GM12801 (cell line): ENCODE data around the gene PFN3.

ENCODE experiments used
- TF ChIP-seq, protein P1 (sequence below): IDR thresholded peaks from one replicate; pipeline ENCODE4 v1.5.1; 2011; ENCODE audit warnings: control low read depth; ENCODE audit not compliant: insufficient read length; ENCODE audit errors: extremely low read depth

PFN3 gene

DNA sequence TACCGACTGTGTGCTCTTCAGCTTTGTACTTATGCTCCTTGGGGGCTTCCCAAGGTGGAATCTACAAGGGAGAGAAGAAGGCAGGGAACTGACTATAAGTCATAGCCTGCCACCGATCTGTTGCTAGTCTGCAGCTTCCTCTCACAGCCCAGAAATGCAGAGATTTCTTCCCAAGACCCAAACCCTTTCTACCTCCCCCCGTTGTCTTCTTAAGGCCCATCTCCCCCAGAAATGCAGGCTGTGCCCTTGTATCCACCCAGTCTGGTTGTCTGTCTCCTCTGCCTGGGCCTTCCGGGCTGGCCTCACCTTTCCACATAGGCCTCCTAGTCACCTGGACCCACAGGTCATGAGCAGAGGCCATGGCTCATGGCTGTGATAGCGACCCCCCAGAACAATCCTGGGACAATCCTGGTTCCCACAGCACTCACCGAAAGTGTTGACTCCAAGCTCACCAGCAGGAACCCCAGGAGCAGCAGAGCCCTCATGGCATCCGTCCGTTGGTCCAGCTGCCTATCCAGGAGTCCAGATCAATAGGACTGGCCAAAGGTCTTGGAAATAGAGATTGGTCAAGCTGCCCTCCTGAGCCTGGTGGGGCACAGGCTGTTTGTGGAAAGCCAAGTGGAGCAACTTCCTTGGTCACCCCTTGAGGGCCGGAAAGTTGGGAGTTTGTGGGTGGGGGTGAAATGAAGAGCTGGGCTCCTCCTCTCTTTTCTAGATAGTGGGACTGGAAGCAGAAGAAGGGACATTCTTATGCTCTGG, 8.8 kb upstream of the PFN3 start, which contains the start of gene F12:
Gene F12, minus strand, starts transcription at position 522 of the 759 bp plus-strand sequence. Its CDS starts 37 bp downstream, at position 485.
- TF ChIP-seq, protein P1, sequence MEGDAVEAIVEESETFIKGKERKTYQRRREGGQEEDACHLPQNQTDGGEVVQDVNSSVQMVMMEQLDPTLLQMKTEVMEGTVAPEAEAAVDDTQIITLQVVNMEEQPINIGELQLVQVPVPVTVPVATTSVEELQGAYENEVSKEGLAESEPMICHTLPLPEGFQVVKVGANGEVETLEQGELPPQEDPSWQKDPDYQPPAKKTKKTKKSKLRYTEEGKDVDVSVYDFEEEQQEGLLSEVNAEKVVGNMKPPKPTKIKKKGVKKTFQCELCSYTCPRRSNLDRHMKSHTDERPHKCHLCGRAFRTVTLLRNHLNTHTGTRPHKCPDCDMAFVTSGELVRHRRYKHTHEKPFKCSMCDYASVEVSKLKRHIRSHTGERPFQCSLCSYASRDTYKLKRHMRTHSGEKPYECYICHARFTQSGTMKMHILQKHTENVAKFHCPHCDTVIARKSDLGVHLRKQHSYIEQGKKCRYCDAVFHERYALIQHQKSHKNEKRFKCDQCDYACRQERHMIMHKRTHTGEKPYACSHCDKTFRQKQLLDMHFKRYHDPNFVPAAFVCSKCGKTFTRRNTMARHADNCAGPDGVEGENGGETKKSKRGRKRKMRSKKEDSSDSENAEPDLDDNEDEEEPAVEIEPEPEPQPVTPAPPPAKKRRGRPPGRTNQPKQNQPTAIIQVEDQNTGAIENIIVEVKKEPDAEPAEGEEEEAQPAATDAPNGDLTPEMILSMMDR: no peak

DNA sequence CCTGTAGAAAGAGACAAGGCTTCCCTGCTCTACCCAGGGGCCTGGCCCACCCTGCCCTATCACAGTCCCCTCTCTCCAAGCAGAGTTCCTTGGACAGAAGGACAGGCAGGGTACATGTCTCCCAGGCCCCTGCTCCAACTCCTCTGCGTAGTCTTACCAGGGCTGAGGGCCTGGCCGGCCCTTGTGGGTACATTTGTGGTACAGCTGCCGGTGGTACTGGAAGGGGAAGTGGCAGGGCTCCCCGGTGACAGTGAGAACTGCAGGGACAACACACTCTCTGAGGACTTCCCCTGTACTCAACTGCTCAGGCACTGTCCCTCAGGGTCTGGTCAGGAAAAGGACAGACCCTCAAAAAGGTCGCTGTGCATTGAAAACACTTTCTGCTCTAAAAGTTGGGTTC, 5.3 kb upstream of the PFN3 start:
- TF ChIP-seq, protein P1: no peak

DNA sequence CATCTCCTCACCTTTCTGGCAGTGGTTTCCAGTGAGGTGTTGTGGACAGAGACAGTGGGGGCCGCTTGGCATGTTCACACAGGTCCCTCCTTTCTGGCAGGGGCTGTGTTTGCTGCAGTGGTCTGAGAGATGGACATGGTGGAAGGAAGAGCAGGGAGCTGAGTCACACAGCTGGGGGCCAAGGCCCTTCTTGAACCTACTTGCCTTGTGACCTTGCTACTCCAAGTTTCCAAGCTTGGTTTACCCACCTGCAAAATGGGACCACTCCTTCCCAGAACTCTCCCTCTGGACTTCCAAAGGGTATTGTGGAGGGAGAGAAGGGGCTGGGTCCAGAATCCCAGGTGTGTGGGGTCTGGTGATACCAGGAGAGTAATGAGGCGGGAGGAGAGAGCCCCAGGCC, 4.9 kb upstream of the PFN3 start:
- TF ChIP-seq, protein P1: no peak

DNA sequence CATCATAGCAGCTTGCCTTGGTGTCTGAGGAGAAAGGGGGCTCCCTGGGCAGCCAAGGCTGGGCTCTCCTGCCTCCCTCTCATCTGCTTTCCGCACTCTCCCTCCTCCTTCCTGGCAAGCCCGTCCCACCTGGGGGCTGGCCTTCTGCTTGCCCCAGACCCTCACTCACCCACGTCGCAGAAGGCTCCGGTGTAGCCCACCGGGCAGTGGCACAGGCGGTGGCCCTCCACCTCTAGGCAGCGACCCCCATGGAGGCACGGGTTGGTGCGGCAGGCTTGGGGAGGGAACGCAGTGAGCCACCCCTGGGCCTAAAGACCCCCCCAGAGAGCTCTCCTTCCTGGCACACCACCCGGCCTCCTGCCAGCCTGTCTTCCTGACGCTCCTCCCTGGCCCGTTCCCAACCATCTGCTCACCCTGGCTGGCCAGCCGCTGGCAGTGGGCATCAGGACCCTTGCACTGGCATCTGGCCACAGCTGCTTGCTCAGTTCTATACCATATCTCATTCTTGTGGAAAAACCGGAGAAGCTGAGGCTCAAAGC, 4.2 kb upstream of the PFN3 start:
- TF ChIP-seq, protein P1: no peak

DNA sequence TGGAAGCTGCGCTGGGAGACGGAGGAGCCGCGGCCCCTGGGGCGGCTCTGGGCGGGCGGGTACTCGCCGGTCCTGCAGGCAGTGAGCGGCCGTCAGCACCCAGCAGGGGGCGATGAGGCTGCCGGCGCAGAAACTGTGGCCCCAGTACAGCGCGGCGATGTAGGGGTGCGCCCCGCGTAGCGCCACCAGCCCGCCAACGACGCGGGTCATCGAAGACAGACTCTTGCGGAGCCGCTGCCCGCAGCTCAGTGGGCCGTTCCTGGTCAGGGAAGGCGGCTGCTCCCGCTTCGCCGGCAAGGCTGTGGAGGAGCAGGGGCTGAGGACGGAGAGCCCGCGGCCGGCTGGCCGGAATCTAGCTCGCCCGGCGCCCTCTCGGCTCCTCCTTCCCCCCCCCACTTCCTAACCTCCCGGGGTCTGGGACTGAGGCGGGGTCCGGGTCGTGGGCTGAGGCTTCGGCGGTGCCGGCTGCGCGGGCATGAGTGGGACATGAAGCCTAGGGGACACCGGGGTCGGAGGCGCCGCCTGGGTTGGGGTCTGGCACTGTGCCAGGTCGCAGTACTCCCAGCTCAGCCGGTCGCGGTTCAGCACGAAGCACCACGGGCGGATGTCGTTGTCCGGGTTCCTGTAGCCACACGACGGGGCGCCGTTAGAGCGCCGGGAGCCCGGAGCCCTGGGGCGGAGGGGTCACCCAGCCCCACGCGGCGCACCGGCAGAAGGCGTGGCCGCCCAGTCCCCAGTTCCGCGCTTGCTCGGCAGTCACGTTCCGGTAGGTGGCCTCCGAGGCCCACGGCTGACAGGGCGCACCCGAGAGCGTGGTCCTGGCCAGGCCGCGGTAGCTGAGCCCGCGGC, 3.6 kb upstream of the PFN3 start:
- TF ChIP-seq, protein P1: no peak

DNA sequence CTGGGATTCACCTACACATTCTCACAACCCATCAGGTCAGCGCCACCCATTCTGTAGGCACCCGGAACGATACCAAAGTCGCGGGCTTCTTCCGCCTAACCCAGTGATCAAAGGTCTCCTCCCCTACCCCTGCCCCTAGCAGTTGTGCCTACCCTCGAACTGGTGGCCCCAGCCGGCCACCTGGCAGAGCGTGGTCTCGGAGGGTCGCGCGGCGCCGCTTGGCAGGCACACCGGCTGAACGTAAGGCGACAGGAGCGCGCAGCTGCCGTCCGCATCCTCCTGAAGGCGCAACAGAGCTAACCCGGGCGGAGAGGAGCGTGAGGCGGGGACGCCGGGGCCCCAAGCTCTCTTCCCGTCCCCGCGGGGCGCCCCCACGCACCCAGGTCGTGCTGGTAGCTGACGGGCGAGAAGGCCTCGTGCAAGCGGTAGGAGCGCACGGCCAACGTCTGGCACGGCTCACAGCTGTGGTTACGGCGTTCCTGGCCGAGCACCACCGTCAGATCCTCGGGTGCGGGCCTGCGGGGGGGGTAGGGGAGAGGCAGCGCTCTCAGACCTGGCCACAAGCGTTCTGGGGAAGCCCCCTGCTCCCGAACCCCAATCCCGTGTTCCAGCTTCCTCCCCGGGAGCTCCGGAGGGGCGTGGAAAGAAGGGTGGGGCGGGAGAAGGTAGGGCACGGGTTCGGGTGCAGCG, 2.8 kb upstream of the PFN3 start:
- TF ChIP-seq, protein P1: no peak
